GM12878 (cell line): ENCODE data around the gene RPS27L. TPM values are rescaled to one million over a fixed set of nuclear protein-coding genes. Genes with fewer than 3 reads are reported as not detected.

Experiments used
- ATAC-seq: fragments of 200-7000 bp; cut with Tn5 transposase; 3 replicates; pipeline ENCODE4 v1.9.1; 2020; ENCODE audit warnings: mild to moderate bottlenecking, moderate library complexity
- Bru-seq: library from RNA; stranded (reverse); fragments of 400-500 nt; gene quantifications from one replicate; lab custom pipeline; 2021; lab: Mats Ljungman, UMichigan
- BruChase-seq, 2 experiments: library from RNA; stranded (reverse); fragments of 400-500 nt; gene quantifications; one replicate each; lab custom pipeline; 2021; lab: Mats Ljungman, UMichigan
- BruUV-seq: library from RNA; stranded (reverse); fragments of 400-500 nt; replicated peaks from 2 replicates; lab custom pipeline; 2021; lab: Mats Ljungman, UMichigan
- CTCF ChIA-PET: fragments of 300-600 bp; sonication (Branson Sonifier 250); formaldehyde crosslinking; extraction: SDS; loops from one replicate; lab custom pipeline; 2021; ENCODE audit warnings: inconsistent platforms; lab: Yijun Ruan, JAX
- POLR2A ChIA-PET: fragments of 350-600 bp; formaldehyde crosslinking; extraction: SDS; loops from one replicate; lab custom pipeline; 2021; ENCODE audit warnings: inconsistent platforms; lab: Charles Lee
- RAD21 ChIA-PET: fragments of 300-600 bp; sonication (Branson Sonifier 250); formaldehyde crosslinking; loops from one replicate; lab custom pipeline; 2023; ENCODE audit warnings: antibody characterized with exemption; ENCODE audit not compliant: unreplicated experiment; lab: Charles Lee
- SMC1A ChIA-PET: fragments of 300-600 bp; sonication (Branson Sonifier 250); formaldehyde crosslinking; loops from one replicate; lab custom pipeline; 2023; ENCODE audit not compliant: unreplicated experiment, uncharacterized antibody; lab: Charles Lee
- DNase-seq: peaks from one replicate; pipeline ENCODE4 v3.0.0-alpha.2; 2011; ENCODE audit warnings: low read depth, low spot score
- FAIRE-seq: peaks from 3 replicates; lab custom pipeline; 2011; peaks lifted over from hg19 to GRCh38; lab: Jason Lieb, UNC
- H2AFZ ChIP-seq: 2 replicates; pipeline ENCODE4 v1.6.0; 2011; ENCODE audit warnings: low read depth, low read length, control low read depth; ENCODE audit not compliant: control insufficient read depth
- H3K27ac ChIP-seq: 2 replicates; pipeline ENCODE4 v1.5.1; 2011; ENCODE audit warnings: control low read depth; ENCODE audit not compliant: control insufficient read depth, insufficient read depth
- H3K27me3 ChIP-seq, 2 experiments: replicated peaks in 1 of 2; 2 replicates each; pipeline versions ENCODE4 v1.6.0 to v1.6.1; 2011; ENCODE audit warnings: low read length in 1 of 2; ENCODE audit not compliant: control insufficient read depth in 2 of 2, insufficient read depth in 2 of 2
- H3K36me3 ChIP-seq, 2 experiments: 2 replicates each; pipeline ENCODE4 v1.5.1; 2011; ENCODE audit warnings: low read length in 1 of 2; ENCODE audit not compliant: control insufficient read depth in 2 of 2, insufficient read depth in 2 of 2
- H3K4me1 ChIP-seq: 2 replicates; pipeline ENCODE4 v1.6.1; 2011; ENCODE audit warnings: mild to moderate bottlenecking, low read length, moderate library complexity, mixed read lengths; ENCODE audit not compliant: control insufficient read depth, insufficient read depth
- H3K4me2 ChIP-seq: 2 replicates; pipeline ENCODE4 v1.6.0; 2011; ENCODE audit warnings: control low read depth; ENCODE audit not compliant: control insufficient read depth, insufficient read depth
- H3K4me3 ChIP-seq: fragments of 200-600 bp; sonication (generic); 2 replicates; pipeline ENCODE4 v1.5.1; 2016
- H3K79me2 ChIP-seq: 2 replicates; pipeline ENCODE4 v1.6.0; 2011; ENCODE audit warnings: low read length; ENCODE audit not compliant: control insufficient read depth, insufficient read depth
- H3K9ac ChIP-seq: 2 replicates; pipeline ENCODE4 v1.8.0; 2011; ENCODE audit warnings: low read length, control low read depth, mixed read lengths; ENCODE audit not compliant: control insufficient read depth, insufficient read depth
- H3K9me3 ChIP-seq: replicated peaks from 3 replicates; pipeline ENCODE4 v1.5.1; 2011; ENCODE audit warnings: mild to moderate bottlenecking, low read length; ENCODE audit not compliant: control insufficient read depth, insufficient read depth
- H4K20me1 ChIP-seq: 2 replicates; pipeline ENCODE4 v1.6.0; 2011; ENCODE audit not compliant: control insufficient read depth, insufficient read depth
- ATF2 ChIP-seq: IDR thresholded peaks from 2 replicates; pipeline ENCODE4 v1.6.1; 2012; ENCODE audit warnings: low read length, inconsistent platforms
- BRCA1 ChIP-seq: IDR thresholded peaks from 2 replicates; pipeline ENCODE4 v1.6.1; 2011; ENCODE audit warnings: low read depth, low read length, improper control_type of control experiment
- CBX5 ChIP-seq: sonication (generic); IDR thresholded peaks from 2 replicates; pipeline ENCODE4 v1.6.1; 2016; ENCODE audit warnings: low read depth, moderate library complexity, mild to moderate bottlenecking, inconsistent platforms
- HCFC1 ChIP-seq: fragments of 150-350 bp; IDR thresholded peaks from 2 replicates; pipeline ENCODE4 v1.6.1; 2014; ENCODE audit warnings: low read length
- MEF2B ChIP-seq: fragments of 450-650 bp; IDR thresholded peaks from 2 replicates; pipeline ENCODE4 v1.6.1; 2018; ENCODE audit warnings: mild to moderate bottlenecking, moderate library complexity; ENCODE audit not compliant: partially characterized antibody, poor library complexity, severe bottlenecking
- MYC ChIP-seq: IDR thresholded peaks from 2 replicates; pipeline ENCODE4 v1.6.1; 2011; ENCODE audit warnings: mild to moderate bottlenecking, low read length, moderate library complexity, inconsistent platforms; ENCODE audit not compliant: insufficient read depth, insufficient replicate concordance, insufficient read length, severe bottlenecking
- POU2F2 ChIP-seq: IDR thresholded peaks from 3 replicates; pipeline ENCODE4 v1.6.1; 2011; ENCODE audit warnings: low read depth, mild to moderate bottlenecking, low read length, borderline replicate concordance
- WRNIP1 ChIP-seq: IDR thresholded peaks from 2 replicates; pipeline ENCODE4 v1.6.1; 2011; ENCODE audit warnings: low read depth, low read length, improper control_type of control experiment, borderline replicate concordance
- ZNF384 ChIP-seq: IDR thresholded peaks from 2 replicates; pipeline ENCODE4 v1.6.1; 2012; ENCODE audit warnings: low read depth, mild to moderate bottlenecking, low read length, improper control_type of control experiment, borderline replicate concordance
- WGBS: methylation state at CpG from one replicate; pipeline ENCODE4 v1.1.6; 2016; ENCODE audit warnings: low lambda C conversion rate; ENCODE audit not compliant: insufficient replicate concordance, insufficient coverage; ENCODE audit errors: missing lambda C conversion rate; 5-methylcytosine and 5-hydroxymethylcytosine counted together
- in situ Hi-C: fragments of 300-500 bp; cut with MboI; formaldehyde crosslinking; loops from 9 replicates; pipeline ENCODE4 v1.14.3; 2018; ENCODE audit warnings: mixed read lengths
- intact Hi-C: fragments of 100-400 bp; cut with micrococcal nuclease; formaldehyde crosslinking; loops from one replicate; pipeline ENCODE4 v1.14.2; 2022; ENCODE audit not compliant: unreplicated experiment
- long read RNA-seq, 2 experiments: library from polyadenylated mRNA; unstranded; transcript quantifications; one replicate each; pipeline ENCODE4 v2.0.0, GENCODE V29; 2019 to 2020
- polyA minus RNA-seq, 3 experiments: library from RNA; depleted of rRNA, polyadenylated mRNA; stranded (reverse); fragments of >200 nt; gene quantifications; 2 replicates each; pipeline ENCODE4 v1.2.3, GENCODE V29; 2011
- polyA plus RNA-seq, 11 experiments: library from polyadenylated mRNA; depleted of rRNA in 4 of 11; unstranded in 6 of 11; stranded (reverse) in 5 of 11; fragments of >200 nt; fragmentation: Nextera tagmentation in 4 of 11; fragmentation: Illumina TruSeq in 1 of 11; extraction: Ambion mirVana in 4 of 11; extraction: Trizol in 1 of 11; gene quantifications; 1 replicate in 1 of 11; 2 replicates in 10 of 11; pipeline versions ENCODE4 v1.2.1 to v1.2.3, GENCODE V29; 2011 to 2016; ENCODE audit warnings: inconsistent platforms in 2 of 11, missing spikeins in 2 of 11, low read depth in 1 of 11
- total RNA-seq, 4 experiments: library from RNA; depleted of rRNA in 3 of 4; stranded (reverse); fragments of >200 nt in 3 of 4; fragmentation: Illumina TruSeq in 1 of 4; extraction: Trizol in 1 of 4; gene quantifications; 2 replicates each; pipeline versions ENCODE4 v1.2.1 to v1.2.3, GENCODE V29; 2013 to 2021
- TF ChIP-seq, protein P1 (sequence below): fragments of 450-650 bp; IDR thresholded peaks from 2 replicates; pipeline ENCODE4 v1.6.1; 2014; ENCODE audit warnings: mild to moderate bottlenecking
- TF ChIP-seq, protein P2 (sequence below): fragments of 450-650 bp; IDR thresholded peaks from 2 replicates; pipeline ENCODE4 v1.6.1; 2018; ENCODE audit warnings: mild to moderate bottlenecking, low read depth, moderate library complexity; ENCODE audit not compliant: partially characterized antibody

The RPS27L gene
- 60.8 and 66.7 TPM in 2 replicates for total RNA-seq (2013; cell fraction: nucleolus; rRNA removed)
- 141 and 166 TPM in 2 replicates for total RNA-seq (2014; rRNA removed)
- 169 and 170 TPM in 2 replicates for total RNA-seq (2014; rRNA removed; fragmentation: Illumina TruSeq; extraction: Trizol)
- 144 and 145 TPM in 2 replicates for total RNA-seq (2021)
- 70.4 TPM for polyA plus RNA-seq (2011; ENCODE audit: low read depth)
- polyA plus RNA-seq (2011; rRNA removed), result 265 and 363 TPM in 2 replicates
- 107 and 134 TPM in 2 replicates for polyA plus RNA-seq (2011; cell fraction: cytosol; rRNA removed)
- polyA plus RNA-seq (2011; cell fraction: nucleus; rRNA removed), result 65.9 and 76.8 TPM in 2 replicates
- 162 and 187 TPM in 2 replicates for polyA plus RNA-seq (2012)
- 133 and 151 TPM in 2 replicates for polyA plus RNA-seq (2014; fragmentation: Illumina TruSeq; extraction: Trizol)
- polyA plus RNA-seq (2014; fragmentation: Nextera tagmentation; extraction: Ambion mirVana), result 100 to 1,000 TPM; 468 to 596 TPM
- 157 and 175 TPM in 2 replicates for polyA plus RNA-seq (2014; rRNA removed)
- 100 to 1,000 TPM; 968 to 970 TPM for polyA plus RNA-seq (2016; fragmentation: Nextera tagmentation; extraction: Ambion mirVana)
- polyA minus RNA-seq (2011; rRNA and poly(A)+ RNA removed), result 31.7 and 43.2 TPM in 2 replicates
- polyA minus RNA-seq (2011; cell fraction: cytosol; rRNA and poly(A)+ RNA removed), result 19.0 and 24.1 TPM in 2 replicates
- polyA minus RNA-seq (2011; cell fraction: nucleus; rRNA and poly(A)+ RNA removed), result 21.6 and 30.4 TPM in 2 replicates
- Bru-seq, nascent RNA, result percentile 96 among the genes with signal in this experiment
- percentile 94 among the genes with signal in this experiment for BruChase-seq, experiment 1, labeled RNA remaining after a 6-hour chase
- percentile 91 among the genes with signal in this experiment for BruChase-seq, experiment 2, labeled RNA remaining after a 2-hour chase
- long read RNA-seq, experiment 1, full-length matches to known transcripts, result 146 of 149 reads
- long read RNA-seq, experiment 1, partial matches to known transcripts, result 1 of 149 reads
- long read RNA-seq, experiment 1, other reads (novel, unspliced or antisense), result 2 of 149 reads
- long read RNA-seq, experiment 2, full-length matches to known transcripts, result 260 of 279 reads
- long read RNA-seq, experiment 2, partial matches to known transcripts, result 10 of 279 reads
- long read RNA-seq, experiment 2, other reads (novel, unspliced or antisense), result 9 of 279 reads

DNA sequence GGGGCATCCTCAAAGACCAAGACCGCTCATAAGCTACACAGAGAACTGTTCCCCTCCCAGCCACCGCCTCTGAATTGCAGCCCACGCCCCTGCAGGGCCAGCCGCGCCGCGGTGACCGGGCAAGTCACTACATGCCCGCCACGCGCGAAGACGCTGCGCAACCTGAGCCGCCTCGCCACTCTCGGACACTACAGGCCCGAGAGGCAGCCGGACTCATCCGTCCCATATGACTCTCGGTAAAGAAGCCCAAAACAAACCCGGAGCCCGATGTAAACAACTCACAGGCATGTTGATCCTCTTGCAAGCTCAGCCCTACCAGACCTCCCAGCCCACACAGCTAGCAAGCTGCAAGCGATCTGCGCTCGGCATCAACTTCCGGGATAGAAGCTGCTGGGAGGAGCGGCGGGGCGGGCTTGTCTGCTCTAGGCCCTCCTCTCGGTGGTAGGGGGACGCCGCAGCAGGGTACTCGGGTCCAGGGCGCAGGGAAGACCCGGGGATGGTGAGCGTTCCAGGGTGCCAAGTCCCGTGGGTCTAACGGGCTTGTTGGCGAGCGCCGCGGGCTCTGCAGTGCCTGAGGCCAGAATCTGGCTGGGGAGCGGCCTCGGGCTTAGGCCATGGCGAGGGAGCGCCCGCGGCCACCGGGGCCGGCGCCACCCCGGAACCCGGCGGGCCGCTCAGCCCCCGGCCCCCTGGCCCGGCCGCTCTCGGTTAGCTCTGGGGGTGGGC is at the start of gene RPS27L:
Gene RPS27L (minus strand): TSS at position 360 of the 726 bp plus-strand sequence. CDS start 72 bp downstream, at position 288.
- FAIRE-seq (peak; percentile 95), DNase-seq (peak; percentile 77), ATAC-seq (peak; percentile 95)
- in situ Hi-C loops (no loop called here), intact Hi-C loops (loop anchor here (2.0 to 10.0 kb wide), 5 partner anchors 32 to 248 kb away; partner anchors contain the start of genes APH1B, LACTB and RAB8B)
- CTCF ChIA-PET, result interaction anchor here (0.6 to 2.3 kb wide), 9 partner anchors 11 to 245 kb away, joined by 3 to 7 read pairs (median 3); no protein-coding TSS in a partner anchor
- BruUV-seq, result no TSS peak
- Histone ChIP-seq H4K20me1 (no peaks in the 10 kb centered on the region), H3K4me3 (peak within 1 kb of the TSS; percentile 78), H3K9me3 (no peaks in the 10 kb centered on the region; the same call in 2 of the 3 replicates), H3K79me2 (peaks cover 34% of the 10 kb centered on the region), H3K4me2 (peak within 1 kb of the TSS; percentile 75), H3K4me1 (peaks cover 10% of the 10 kb centered on the region), H3K27me3 (no peaks in the 10 kb centered on the region), H3K9ac (peak within 1 kb of the TSS; percentile 96), H3K27ac (peak within 1 kb of the TSS; percentile 96), H3K36me3 (peaks cover 0 to 13% of the 10 kb centered on the region in 2 experiments; a peak in 1 of 4 replicates), H2AFZ (peak within 1 kb of the TSS; percentile 95)
- 1% methylated on average over 52 of the region's 60 CpGs for WGBS
- POLR2A ChIA-PET, result interaction anchor here (0.6 to 2.7 kb wide), 12 partner anchors 10 to 95 kb away, joined by 3 to 22 read pairs (median 4); partner anchors contain the start of gene RAB8B
- RAD21 ChIA-PET, result interaction anchor here (0.6 to 3.4 kb wide), 9 partner anchors 10 to 120 kb away, joined by 3 to 16 read pairs (median 3); partner anchors contain the start of gene APH1B
- SMC1A ChIA-PET, result interaction anchor here (0.8 to 6.0 kb wide), 12 partner anchors 18 to 135 kb away, joined by 3 to 39 read pairs (median 3); no protein-coding TSS in a partner anchor
- TF ChIP-seq WRNIP1 (0 out of 2 replicates have a peak, but pooled peaks have one; percentile 64), HCFC1 (peak; percentile 44; the same call in 1 of the 2 replicates), POU2F2 (peak; percentile 92; the same call in 2 of the 3 replicates), ATF2 (no peak), ZNF384 (no peak), MYC (peak; percentile 80), CBX5 (no peak), BRCA1 (no peak), MEF2B (peak; percentile 41)
- TF ChIP-seq, protein P1, sequence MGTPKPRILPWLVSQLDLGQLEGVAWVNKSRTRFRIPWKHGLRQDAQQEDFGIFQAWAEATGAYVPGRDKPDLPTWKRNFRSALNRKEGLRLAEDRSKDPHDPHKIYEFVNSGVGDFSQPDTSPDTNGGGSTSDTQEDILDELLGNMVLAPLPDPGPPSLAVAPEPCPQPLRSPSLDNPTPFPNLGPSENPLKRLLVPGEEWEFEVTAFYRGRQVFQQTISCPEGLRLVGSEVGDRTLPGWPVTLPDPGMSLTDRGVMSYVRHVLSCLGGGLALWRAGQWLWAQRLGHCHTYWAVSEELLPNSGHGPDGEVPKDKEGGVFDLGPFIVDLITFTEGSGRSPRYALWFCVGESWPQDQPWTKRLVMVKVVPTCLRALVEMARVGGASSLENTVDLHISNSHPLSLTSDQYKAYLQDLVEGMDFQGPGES, result 0 out of 2 replicates have a peak, but pooled peaks have one; percentile 24
- TF ChIP-seq, protein P2, sequence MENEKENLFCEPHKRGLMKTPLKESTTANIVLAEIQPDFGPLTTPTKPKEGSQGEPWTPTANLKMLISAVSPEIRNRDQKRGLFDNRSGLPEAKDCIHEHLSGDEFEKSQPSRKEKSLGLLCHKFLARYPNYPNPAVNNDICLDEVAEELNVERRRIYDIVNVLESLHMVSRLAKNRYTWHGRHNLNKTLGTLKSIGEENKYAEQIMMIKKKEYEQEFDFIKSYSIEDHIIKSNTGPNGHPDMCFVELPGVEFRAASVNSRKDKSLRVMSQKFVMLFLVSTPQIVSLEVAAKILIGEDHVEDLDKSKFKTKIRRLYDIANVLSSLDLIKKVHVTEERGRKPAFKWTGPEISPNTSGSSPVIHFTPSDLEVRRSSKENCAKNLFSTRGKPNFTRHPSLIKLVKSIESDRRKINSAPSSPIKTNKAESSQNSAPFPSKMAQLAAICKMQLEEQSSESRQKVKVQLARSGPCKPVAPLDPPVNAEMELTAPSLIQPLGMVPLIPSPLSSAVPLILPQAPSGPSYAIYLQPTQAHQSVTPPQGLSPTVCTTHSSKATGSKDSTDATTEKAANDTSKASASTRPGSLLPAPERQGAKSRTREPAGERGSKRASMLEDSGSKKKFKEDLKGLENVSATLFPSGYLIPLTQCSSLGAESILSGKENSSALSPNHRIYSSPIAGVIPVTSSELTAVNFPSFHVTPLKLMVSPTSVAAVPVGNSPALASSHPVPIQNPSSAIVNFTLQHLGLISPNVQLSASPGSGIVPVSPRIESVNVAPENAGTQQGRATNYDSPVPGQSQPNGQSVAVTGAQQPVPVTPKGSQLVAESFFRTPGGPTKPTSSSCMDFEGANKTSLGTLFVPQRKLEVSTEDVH, result peak; percentile 62
